Body of pancreas (tissue), 4 donors: ENCODE results near the gene SLC30A4. TPM values are rescaled to one million over a fixed set of nuclear protein-coding genes. Genes with fewer than 3 reads are reported as not detected.

Experiments used
- ATAC-seq: fragments of 150-250 bp; one replicate; pipeline ENCODE4 v1.9.1; 2016
- DNase-seq, 4 donors: peaks; one replicate each; pipeline ENCODE4 v3.0.0-alpha.2; 2019
- H3K27ac ChIP-seq, 4 donors: fragments of 200-600 bp; sonication (generic); 1 replicate in 3 of 4; 2 replicates in 1 of 4; pipeline versions ENCODE4 v1.5.1 to v1.6.1; 2016 to 2019; ENCODE audit warnings: mild to moderate bottlenecking in 1 of 4, mixed read lengths in 1 of 4, moderate library complexity in 1 of 4
- H3K27me3 ChIP-seq, 2 donors: fragments of 200-600 bp; sonication (generic); one replicate each; pipeline ENCODE4 v1.6.0; 2016; ENCODE audit warnings: mild to moderate bottlenecking in 1 of 2
- H3K36me3 ChIP-seq, 2 donors: fragments of 200-600 bp; sonication (generic); replicated peaks in 1 of 2; 2 replicates each; pipeline ENCODE4 v1.5.1; 2016; ENCODE audit warnings: low read depth in 2 of 2; ENCODE audit not compliant: insufficient read depth in 1 of 2
- H3K4me1 ChIP-seq: fragments of 200-600 bp; sonication (generic); one replicate; pipeline ENCODE4 v1.6.0; 2016
- H3K4me3 ChIP-seq, 2 donors: fragments of 200-600 bp; sonication (generic); 1 replicate in 1 of 2; 2 replicates in 1 of 2; pipeline ENCODE4 v1.5.1; 2016 to 2019
- H3K9me3 ChIP-seq, 3 donors: fragments of 200-600 bp; sonication (generic); 1 replicate in 2 of 3; 2 replicates in 1 of 3; pipeline ENCODE4 v1.5.1; 2016
- CTCF ChIP-seq, 7 experiments: fragments of 450-650 bp in 4 of 7; fragments of 200-600 bp in 3 of 7; sonication (generic) in 3 of 7; IDR thresholded peaks; one replicate each; pipeline ENCODE4 v1.5.1; 2016 to 2019; ENCODE audit warnings: antibody characterized with exemption in 7 of 7
- POLR2A ChIP-seq, 3 donors: fragments of 450-650 bp; IDR thresholded peaks; one replicate each; pipeline ENCODE4 v1.6.1; 2016; ENCODE audit warnings: antibody characterized with exemption in 3 of 3, mild to moderate bottlenecking in 2 of 3
- WGBS, 2 donors: methylation state at CpG; one replicate each; pipeline ENCODE4 v1.1.5; 2017; 5-methylcytosine and 5-hydroxymethylcytosine counted together
- intact Hi-C: fragments of 100-400 bp; cut with DNase I; formaldehyde crosslinking; loops from one replicate; pipeline ENCODE4 v1.15.1; 2023
- total RNA-seq, 2 donors: library from RNA; depleted of rRNA; stranded (reverse); fragments of >200 nt; gene quantifications; one replicate each; pipeline ENCODE4 v1.1.0, GENCODE V29; 2016

The SLC30A4 gene
- total RNA-seq, 2 donors from 2014 or later: 2.0 to 2.6 TPM

GRCh38 chr15:45442507-45443135, 79.9 kb downstream of the SLC30A4 start:
- Histone ChIP-seq H3K4me3 (no peak overlapping the region), H3K27ac (no peak overlapping the region), H3K27me3 (no peaks in the 10 kb centered on the region), H3K9me3 (no peaks in the 10 kb centered on the region), H3K4me1 (peaks cover 25% of the 10 kb centered on the region), H3K36me3 (no peaks in the 10 kb centered on the region)
- DNase-seq (no peak), ATAC-seq (no peak)
- WGBS, 2 donors: 89 to 92% methylated on average over 5 of the region's 5 CpGs
- TF ChIP-seq POLR2A (IDR thresholded peaks at IDR 0.05) (no peak), CTCF (IDR thresholded peaks at IDR 0.05) (no peak)
- intact Hi-C loops: no loop called here

GRCh38 chr15:45441686-45442085, 80.9 kb downstream of the SLC30A4 start:
- H3K27me3 ChIP-seq: no peaks in the 10 kb centered on the region
- TF ChIP-seq POLR2A (IDR thresholded peaks at IDR 0.05): no peak
- TF ChIP-seq CTCF (IDR thresholded peaks at IDR 0.05): no peak
- H3K36me3 ChIP-seq: no peaks in the 10 kb centered on the region
- H3K4me3 ChIP-seq: no peak overlapping the region
- intact Hi-C loops: no loop called here
- peaks cover 20% of the 10 kb centered on the region for H3K4me1 ChIP-seq
- ATAC-seq: no peak
- no peaks in the 10 kb centered on the region for H3K9me3 ChIP-seq
- 57 to 66% methylated on average over 8 of the region's 8 CpGs for WGBS, 2 donors
- peak in 3 of 4 donors; percentile 36 to 57 (median 47) for DNase-seq
- H3K27ac ChIP-seq: no peak overlapping the region

- Histone ChIP-seq H3K9me3 (no peaks in the 10 kb centered on the region), H3K27me3 (no peaks in the 10 kb centered on the region), H3K36me3 (no peaks in the 10 kb centered on the region), H3K4me3 (no peak overlapping the region), H3K27ac (no peak overlapping the region), H3K4me1 (peaks cover 15% of the 10 kb centered on the region)
- no peak for DNase-seq
- no peak for ATAC-seq
- TF ChIP-seq POLR2A (IDR thresholded peaks at IDR 0.05): no peak
- no peak for TF ChIP-seq CTCF (IDR thresholded peaks at IDR 0.05)
- intact Hi-C loops: no loop called here
Observed at GRCh38 chr15:45441036-45441435, 81.5 kb downstream of the SLC30A4 start.

GRCh38 chr15:45439521-45440260, 82.9 kb downstream of the SLC30A4 start:
- no peak overlapping the region for H3K4me3 ChIP-seq
- ATAC-seq: no peak

More at GRCh38 chr15:45439521-45440260, 82.9 kb downstream of the SLC30A4 start:
- Histone ChIP-seq H3K36me3 (no peaks in the 10 kb centered on the region), H3K27me3 (no peaks in the 10 kb centered on the region), H3K4me1 (peaks cover 2% of the 10 kb centered on the region), H3K9me3 (no peaks in the 10 kb centered on the region), H3K27ac (no peak overlapping the region)
- no peak for DNase-seq
- WGBS, 2 donors: 57 to 58% methylated on average over 5 of the region's 5 CpGs
- intact Hi-C loops: no loop called here
- TF ChIP-seq CTCF (IDR thresholded peaks at IDR 0.05) (no peak), POLR2A (IDR thresholded peaks at IDR 0.05) (no peak)
